Fibroblast of peridontal ligament (primary cell): ENCODE data around the gene SOX13.

Source experiments
- DNase-seq: peaks from one replicate; pipeline ENCODE4 v3.0.0-alpha.2; 2010; ENCODE audit errors: extremely low read depth

The SOX13 gene

DNA sequence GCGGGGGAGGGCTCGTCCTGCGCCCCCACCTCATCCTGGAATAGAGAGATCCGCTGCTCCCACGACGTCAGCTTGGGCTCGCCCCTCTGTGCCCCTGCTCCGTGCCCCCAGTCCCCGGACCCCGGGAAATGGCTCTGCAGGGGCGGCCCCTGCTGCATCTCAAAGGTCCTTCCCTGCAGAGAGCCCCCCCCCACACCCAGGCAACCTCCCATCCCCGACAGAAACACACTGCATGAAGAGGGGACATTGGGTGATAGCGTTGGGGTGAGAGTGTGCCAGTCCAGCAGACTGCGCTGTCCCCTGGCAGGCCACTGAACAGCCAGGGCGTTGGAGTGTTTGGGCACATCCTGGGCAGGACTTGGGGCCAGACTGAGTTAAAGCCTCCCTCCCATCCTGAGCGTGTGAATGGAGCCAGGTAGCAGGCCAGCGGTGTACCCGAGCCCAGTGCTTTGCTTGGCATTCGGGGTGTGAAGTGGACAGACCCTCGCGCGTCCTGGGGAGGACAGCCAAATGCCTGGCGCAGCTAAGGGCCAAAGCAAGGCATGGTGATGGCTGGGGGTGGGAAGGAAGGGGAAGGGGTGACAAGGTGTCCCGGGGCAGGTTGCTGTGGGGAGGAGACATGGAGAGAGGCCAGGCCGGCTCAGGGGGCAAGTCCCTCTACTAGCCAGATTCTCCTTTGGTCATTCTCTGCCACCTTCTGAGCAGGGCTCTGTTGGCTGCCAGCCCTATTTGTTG lies 79.6 kb downstream of the SOX13 start:
- DNase-seq = no peak

DNA sequence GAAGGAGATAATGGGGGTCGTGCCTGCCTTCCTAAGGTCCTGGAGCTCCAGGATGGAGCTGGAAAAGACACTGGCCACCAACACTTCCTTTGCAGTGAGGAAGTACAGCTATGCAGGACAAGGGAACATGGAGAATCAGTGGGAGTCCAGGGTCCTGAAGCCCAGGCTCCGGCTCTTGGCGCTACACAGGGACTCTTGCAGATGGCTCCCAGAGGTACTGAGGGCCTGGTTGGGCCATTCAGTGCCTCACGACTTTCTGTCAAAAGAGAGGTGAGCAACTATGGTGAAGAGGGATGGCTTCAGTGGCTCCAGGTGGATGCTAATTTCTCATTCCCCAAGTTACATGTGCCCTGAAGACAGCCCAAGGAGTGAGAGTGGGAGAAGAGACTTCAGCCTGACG lies 80.8 kb downstream of the SOX13 start:
- no peak for DNase-seq

DNA sequence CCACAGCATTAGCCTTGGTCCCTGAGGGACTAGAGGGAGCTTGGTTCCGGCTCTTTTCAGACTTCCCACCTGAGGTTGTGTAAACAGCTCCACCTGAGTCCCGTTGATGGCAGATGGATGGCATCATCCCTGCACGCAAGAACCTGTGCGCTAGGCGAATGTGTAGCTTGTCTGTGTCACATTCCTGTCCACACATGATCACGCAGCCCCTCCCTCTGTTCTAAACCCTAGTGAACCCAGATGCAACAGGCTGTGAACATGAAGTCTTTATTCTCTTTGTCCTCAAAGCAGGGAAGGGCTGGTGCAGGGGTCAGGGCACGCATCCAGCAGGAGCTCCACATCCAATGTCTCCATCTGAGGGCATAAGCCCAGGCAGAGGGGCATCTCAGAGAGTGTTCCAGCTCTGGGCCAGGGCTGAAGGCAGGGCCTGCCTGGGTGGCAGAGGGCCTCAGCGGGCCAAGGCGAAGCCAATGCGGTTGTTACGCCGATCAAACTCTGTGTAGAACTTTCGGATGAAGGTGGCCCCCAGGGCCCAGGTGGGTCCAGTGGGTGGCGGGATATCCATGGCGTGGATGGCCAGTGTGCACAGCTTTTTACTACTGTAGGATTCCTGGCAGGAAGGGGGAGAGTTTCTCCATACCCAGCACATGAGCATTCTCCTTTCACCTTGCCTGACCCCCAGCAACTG lies 81.8 kb downstream of the SOX13 start:
- DNase-seq = no peak

DNA sequence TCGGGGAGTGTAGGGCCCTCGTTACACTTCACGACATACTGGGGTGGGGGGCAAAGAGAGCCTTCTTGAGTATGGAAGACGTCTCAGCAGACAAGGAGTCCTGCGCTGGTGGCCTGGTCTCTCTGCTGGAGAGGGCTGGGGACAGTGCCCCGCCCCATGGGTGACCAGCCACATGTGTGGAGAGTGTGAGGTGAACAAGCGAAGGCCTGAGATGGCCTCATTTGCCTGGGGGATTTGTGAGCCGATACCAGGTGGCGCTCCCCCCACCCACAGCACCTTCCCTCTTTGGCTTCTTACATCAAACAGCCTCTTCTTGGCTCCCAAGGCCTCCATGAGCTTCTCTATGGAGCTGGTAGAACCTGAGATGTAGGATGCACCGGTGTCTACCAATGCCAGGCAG lies 83.0 kb downstream of the SOX13 start:
- no peak for DNase-seq

DNA sequence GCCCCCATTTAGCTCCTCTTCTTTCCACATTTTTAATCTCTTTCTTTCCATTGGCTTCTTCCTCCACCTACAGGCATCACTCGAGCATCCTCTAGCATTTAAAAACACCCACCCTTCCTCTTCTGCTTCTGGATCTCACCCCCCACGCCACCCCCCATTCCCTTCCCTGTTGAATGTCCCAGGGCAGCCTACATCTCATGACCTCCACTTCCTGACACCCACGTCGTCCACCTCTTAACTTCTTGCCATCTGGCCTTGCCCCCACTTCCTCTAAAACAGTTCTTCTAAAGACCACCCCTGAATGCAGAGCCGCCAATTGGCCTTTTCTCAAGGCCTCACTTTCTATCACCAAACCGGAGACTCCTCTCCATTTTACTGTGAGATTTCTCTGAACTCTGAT lies 85.0 kb downstream of the SOX13 start:
- DNase-seq = no peak

DNA sequence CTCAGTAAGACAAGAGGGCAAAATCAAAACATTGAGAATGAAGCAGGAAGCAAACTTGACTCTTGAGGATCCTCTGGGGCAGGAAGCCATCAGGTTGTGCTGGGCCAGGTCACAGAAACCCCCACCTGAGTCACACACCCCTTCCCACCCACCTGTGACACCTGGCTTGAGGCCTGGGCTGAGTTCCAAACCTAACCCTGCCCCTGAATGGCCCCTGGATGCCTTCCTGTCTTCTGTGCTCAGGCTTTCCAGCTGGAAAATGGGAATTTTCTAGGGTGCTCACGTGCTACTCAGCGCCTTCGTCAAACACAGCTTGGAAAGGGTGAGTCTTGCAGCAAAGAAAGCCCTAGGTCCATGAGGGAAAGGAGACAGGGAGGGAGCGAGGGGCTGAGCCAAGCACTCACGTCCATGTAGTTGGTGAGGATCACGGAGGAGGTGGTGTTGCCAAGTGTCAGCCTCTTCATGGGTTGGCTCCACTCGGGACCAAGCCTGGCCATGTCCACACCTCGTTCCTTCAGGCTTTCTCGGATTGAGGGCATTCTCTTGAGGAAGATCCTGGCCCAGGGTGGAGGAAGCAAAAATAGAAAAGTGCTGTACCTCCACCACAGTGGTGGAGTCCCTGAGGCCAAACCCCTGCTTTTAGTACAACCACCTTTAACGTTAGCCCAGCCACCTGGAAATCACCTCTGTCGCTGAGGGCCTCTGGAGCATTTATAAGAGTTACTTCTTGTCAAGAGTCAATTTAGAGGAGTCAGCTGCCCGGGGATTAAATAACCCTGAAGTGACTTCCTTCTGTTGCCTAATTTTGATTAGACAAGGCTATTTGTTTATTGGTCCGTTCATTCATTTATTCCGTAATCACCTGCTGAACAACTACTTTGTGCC lies 88.9 kb downstream of the SOX13 start:
- no peak for DNase-seq

DNA sequence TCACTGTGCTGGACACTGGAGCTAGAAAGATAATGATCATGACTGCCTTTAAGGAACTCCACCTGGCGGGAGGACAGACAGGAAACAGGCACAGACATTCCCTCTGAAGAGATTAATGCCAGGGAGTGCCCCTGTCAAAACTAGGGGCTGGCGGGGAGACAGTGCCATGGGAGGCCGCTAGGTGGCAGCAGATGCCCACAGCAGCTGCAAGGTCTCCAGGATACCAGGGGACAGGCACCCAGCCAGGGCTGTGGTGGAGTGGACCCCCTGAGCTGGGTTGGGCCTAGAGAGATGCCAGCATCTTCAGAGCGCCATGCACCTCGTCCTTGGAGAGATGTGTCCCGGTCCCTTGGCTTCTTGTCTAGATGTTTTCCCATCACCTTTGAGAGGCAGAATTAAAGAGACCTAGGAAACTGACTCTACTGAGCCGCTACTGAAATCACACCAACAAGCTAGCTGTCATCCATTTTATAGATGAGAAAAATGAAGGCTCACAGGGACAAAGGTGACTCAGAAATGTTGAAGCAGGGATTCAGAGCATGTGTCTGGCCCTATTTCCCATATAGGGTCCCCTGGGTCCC lies 89.7 kb downstream of the SOX13 start:
- DNase-seq = peak; percentile 52

DNA sequence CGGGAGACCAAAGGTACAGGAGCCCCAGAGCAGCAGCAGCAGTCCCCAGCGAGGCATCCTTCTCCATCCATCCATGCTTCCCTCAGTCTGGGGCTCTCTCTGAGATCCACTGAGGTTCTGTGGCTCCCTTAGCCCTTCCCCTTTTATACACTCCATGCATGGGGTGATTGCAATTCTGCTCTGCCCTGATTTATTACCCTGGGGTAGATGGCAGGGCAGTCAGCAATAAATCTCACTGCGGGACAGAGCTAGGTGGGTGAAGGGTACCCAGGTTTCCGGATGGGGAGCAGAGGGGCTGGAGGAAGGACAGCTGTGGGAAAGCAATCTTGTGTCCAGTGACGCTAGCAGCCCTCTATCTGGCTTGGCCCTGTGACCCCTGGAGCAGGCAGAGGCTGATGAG lies 93.3 kb downstream of the SOX13 start, which contains the start of gene REN:
Gene REN, minus strand, starts transcription at position 119 of the 400 bp plus-strand sequence. Its CDS starts 44 bp downstream, at position 75.
- DNase-seq = no peak

DNA sequence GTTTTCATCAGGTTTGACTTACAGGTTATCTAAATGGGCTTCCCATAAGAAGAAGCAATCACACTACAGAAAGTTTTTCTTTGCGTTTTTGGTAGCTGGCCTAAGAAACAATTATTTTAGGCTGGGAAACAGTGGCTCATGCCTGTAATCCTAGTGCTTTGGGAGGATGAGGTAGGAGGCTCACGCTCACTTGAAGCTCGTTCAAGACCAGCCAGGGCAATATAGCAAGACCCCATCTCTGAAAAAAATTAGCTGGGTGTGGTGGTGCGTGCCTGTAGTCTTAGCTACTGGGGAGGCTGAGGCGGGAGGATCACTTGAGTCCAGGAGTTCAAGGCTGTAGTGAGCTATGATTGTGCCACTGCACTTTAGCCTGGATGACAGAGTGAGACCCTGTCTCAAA lies 94.8 kb downstream of the SOX13 start:
- no peak for DNase-seq

DNA sequence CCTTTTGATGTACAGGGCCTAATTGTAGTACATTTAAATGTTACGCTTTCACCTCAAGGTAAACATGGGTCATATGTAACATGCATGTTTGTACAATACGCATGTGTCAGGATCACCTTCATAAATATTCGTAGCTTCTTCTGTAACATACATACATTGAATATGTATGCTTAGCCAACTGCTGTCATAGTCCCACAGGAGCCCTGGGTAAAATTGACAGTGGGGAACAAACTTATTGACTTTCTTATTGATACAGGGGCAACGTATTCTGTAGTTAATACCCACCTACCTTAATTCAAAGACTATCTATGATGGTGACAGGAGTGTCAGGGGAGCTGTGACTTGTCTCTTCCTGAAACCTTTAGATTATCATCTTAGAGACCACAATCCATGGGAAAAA lies 96.9 kb downstream of the SOX13 start:
- DNase-seq = no peak

DNA sequence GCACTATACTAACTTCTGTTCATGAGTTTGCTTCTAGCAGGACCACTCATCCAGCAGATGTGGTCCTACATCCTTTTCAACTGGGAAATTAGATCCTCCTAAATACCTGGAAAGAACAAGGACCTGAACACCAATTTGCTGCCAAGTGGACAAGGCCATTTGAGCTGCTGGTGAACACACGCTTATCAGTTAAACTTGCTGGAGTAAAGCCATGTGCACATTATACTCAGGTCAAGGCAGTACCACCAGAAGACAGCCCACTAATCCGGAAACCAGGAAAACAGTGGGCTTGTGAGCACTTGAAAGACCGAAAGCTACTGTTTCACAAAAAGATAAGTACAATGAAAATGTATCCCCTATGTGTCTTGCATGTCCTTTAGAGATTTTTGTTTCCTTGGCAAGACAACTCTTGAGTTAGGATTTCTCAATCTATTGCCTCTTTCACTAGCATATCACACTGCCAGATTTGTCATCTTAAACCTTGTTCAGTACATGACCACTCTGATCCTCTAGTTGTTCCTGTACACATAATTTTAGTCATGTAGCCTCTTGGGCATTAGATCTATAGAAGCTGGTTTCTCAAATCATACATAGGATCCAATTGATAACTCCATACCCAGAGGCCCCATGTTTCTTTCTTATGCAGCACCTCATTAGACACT lies 97.7 kb downstream of the SOX13 start:
- no peak for DNase-seq

DNA sequence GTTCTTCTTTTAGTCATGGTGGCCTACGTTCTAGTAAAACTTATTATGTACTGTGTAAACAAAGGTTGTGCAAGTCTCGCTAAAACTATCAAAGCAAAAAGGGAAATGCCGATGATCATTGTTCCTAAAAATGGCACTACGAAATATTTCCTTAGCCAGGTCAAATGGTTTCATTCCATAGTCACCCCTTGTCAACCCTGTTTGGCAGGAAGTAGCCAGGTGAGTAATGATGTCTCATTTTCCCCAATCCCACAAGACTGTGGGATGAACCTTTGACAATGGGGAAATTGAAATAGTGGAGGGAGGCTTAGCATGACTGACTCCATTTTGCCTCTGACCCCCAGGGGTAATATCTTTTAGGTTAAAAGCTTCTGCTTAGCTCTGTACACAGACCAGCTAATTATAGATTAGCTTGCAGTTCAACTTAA lies 98.8 kb downstream of the SOX13 start:
- DNase-seq = peak; percentile 11

DNA sequence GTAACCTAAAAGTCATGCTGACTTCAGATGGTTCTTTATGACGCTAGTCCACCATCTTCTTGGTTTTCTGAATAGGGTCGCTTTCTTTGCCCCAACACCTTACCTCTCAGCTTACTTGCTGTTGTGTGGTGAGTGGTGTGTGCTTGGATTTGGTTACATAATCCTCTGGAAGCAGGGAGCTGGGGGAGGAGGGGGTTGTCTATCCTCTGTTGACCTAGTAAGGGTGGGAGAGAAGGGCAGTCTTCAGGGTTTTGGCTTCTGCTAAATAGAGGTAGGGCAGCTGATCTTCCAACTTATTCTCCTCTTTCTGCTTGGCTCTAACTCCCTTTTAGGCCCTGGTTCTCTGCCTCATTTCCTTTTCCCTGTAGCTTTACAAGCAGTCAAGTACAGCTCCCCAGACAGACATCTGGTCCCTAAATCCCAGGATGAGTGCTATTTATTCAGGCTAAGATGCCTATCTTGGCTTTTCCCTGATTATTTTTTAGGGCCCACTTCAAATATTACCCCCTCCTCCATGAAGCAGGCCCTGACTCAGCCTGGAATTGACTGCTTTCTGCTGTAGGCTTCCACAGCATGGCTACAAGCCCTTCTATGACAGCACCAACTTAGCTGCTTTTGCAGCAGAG lies 99.6 kb downstream of the SOX13 start:
- no peak for DNase-seq

DNA sequence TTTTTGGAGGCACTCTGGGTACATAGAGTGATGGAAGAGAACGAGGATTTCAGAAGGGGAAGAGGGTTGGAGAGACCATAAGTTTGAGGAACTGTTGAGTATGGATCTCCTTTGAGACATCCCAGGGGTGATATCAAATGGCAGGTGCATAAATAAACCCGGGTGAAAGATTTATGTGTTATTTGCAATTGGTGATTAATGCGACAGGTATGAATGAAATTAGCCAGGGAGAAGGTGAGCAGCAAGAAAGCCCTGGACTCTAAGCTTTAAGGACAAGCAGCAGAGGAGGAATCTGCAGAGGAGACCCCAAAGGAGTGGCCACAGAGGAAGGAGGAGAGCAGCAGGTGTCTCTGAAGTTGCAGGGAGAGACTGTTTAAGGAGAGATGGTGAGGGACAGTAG lies 102.0 kb downstream of the SOX13 start:
- DNase-seq = no peak

DNA sequence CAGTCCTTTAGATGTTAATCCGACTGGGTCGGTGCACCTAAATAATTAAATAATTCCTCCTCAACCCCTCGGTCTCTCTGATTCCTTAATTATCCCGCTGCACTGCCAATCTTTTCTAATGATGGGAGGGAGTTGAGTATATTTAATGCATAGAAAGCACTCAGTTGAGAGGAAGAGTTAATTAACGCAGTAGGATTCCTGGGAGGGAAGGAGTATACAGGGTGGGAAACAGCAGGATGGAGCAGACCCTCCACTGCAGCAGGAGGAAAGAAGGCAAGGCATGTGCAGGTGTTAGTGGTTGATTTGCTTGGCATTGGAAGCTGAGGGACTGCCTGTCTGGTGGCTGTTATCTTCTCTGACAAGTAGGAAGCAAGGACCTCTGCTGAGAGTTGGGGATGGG lies 103.1 kb downstream of the SOX13 start:
- DNase-seq = no peak

DNA sequence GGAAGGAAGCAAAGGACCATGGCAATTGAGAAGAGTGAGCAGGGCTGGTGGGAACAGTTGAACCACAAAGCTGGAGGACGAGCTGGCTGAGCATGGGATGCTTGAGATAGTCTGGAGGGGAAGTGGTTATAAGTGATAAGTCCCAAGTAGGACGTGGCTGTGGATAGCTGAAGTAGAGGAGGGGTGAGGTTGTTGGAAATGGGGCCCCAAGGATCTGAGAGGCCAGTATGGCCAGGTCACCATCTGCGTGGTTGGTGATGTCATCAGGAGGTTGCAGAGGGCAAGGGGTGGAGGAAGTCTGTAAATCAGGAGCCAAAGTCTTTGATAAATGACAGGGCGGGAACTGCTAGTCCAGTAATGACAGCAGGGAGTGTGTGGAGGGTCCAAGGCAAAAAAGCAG lies 104.2 kb downstream of the SOX13 start:
- DNase-seq = no peak
